Stomach smooth muscle (tissue), 2 donors: ENCODE data around the gene EXOC3L1.

Source experiments
- H3K27ac ChIP-seq: one replicate; pipeline ENCODE4 v1.7.0; 2013; ENCODE audit warnings: mild to moderate bottlenecking, low read length, inconsistent platforms
- H3K27me3 ChIP-seq, 2 donors: one replicate each; pipeline ENCODE4 v1.7.0; 2013; ENCODE audit warnings: low read length in 2 of 2; ENCODE audit not compliant: insufficient read depth in 2 of 2, control insufficient read depth in 1 of 2
- H3K36me3 ChIP-seq, 2 donors: one replicate each; pipeline ENCODE4 v1.7.0; 2013; ENCODE audit warnings: low read length in 2 of 2; ENCODE audit not compliant: control insufficient read depth in 2 of 2, insufficient read depth in 2 of 2
- H3K4me1 ChIP-seq: one replicate; pipeline ENCODE4 v1.7.0; 2013; ENCODE audit warnings: low read length; ENCODE audit not compliant: control insufficient read depth, insufficient read depth
- H3K4me3 ChIP-seq, 2 donors: one replicate each; pipeline ENCODE4 v1.7.0; 2013; ENCODE audit warnings: low read length in 2 of 2
- H3K9ac ChIP-seq, 2 donors: one replicate each; pipeline ENCODE4 v1.7.0; 2013; ENCODE audit warnings: low read length in 2 of 2, mild to moderate bottlenecking in 1 of 2
- H3K9me3 ChIP-seq, 2 donors: one replicate each; pipeline ENCODE4 v1.7.0; 2013; ENCODE audit warnings: low read length in 2 of 2; ENCODE audit not compliant: control insufficient read depth in 2 of 2
- donor health status: healthy.
- donor health status: Pancreatic carcinoma.

EXOC3L1 gene

GRCh38 chr16:67150833-67151396, 39.0 kb downstream of the EXOC3L1 start, which contains the start of gene B3GNT9:
B3GNT9 (minus strand) TSS chr16:67150998; CDS start chr16:67150485, 513 bp downstream.
- Histone ChIP-seq H3K36me3 (peaks cover 13 to 24% of the 10 kb centered on the region in 2 donors), H3K27me3 (peaks cover 2 to 17% of the 10 kb centered on the region in 2 donors), H3K9me3 (no peaks in the 10 kb centered on the region), H3K27ac (peak within 1 kb of the TSS; percentile 81), H3K4me3 (peak within 1 kb of the TSS; percentile 59 to 77), H3K4me1 (peaks cover 26% of the 10 kb centered on the region), H3K9ac (peak within 1 kb of the TSS; percentile 59 to 76)

- H3K9ac ChIP-seq = peak overlapping the region; percentile 59 to 76
- peaks cover 20% of the 10 kb centered on the region for H3K4me1 ChIP-seq
- peaks cover 2 to 14% of the 10 kb centered on the region in 2 donors for H3K27me3 ChIP-seq
- H3K9me3 ChIP-seq = no peaks in the 10 kb centered on the region
- H3K4me3 ChIP-seq = peak overlapping the region; percentile 59 to 77
- H3K27ac ChIP-seq = peak overlapping the region; percentile 81
- H3K36me3 ChIP-seq = peaks cover 15 to 30% of the 10 kb centered on the region in 2 donors
Observed at GRCh38 chr16:67150047-67150832, 39.7 kb downstream of the EXOC3L1 start.

DNA sequence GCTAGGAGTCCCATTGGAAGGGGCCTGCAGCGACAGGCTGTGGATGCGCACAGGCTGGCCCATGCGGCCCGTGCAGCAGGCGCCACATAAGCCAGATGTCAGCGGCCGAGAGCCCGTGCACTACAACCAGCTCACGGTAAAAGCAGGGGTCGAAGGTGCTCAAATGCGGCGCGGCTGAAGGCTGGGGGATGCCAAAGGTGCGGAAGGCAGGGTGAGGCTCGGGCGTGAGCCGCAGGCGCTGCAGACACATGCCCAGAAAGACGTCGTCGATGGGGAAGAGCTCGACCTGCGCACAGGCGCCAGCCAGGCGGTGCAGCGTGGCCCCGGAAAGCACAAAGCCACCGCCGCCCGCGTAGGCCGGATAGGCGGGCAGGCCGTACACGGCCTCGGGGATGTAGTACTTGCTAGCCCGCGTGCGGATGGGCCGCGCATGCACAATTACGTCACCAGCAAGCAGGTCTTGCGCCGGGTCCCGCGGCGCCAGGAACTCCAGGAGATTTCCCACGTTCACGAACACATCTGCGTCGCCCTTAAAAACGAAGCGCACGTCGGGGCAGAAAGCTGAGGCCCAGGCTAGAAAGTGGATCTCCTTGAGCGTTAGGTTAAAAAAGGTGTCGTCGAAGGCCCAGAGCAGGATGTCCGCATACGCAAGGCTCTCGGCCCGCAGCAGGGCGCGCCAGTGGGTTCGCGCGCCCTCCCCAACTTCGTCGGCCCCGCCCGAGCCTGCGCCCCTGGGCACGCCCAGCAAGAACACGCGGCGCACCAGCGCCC, 40.5 kb downstream of the EXOC3L1 start:
- Histone ChIP-seq H3K27me3 (peaks cover 2 to 9% of the 10 kb centered on the region in 2 donors), H3K4me1 (peaks cover 13% of the 10 kb centered on the region), H3K9me3 (no peaks in the 10 kb centered on the region), H3K36me3 (peaks cover 22 to 38% of the 10 kb centered on the region in 2 donors), H3K27ac (no peak overlapping the region), H3K9ac (no peak overlapping the region), H3K4me3 (peak overlapping the region in 1 of 2 donors; percentile 77)

DNA sequence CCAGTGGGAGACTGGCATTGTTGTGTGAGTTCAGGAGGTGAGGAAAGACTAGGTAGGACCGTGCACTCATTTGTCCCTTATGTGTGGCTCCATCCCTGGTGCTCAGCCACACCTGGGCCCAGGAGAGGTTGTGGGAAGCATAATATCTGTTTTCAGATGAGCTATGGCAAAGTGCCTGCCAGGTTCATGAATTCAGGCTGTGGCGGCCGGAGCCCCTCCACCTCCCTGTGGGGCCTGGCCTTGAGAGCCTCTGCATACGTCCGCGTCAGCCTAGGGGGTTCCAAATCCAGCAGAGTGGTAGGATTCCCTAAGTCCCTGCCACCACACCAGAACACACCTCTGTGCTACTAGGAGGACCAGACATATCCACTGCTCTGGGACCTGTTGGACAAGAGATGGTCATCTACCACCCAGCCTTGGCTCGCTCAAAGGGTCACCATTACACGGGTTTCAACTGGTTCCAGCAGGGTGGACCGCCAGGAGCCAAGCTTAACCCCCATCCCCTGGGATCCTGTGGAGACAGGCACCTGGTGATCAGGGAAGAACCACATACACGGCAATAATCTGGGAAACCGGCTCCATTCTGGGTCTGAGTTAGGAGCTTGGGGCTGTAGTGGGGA, 41.2 kb downstream of the EXOC3L1 start:
- Histone ChIP-seq H3K9ac (no peak overlapping the region), H3K9me3 (no peaks in the 10 kb centered on the region), H3K36me3 (peaks cover 27 to 44% of the 10 kb centered on the region in 2 donors), H3K4me3 (no peak overlapping the region), H3K4me1 (peaks cover 10% of the 10 kb centered on the region), H3K27ac (no peak overlapping the region), H3K27me3 (peaks cover 0 to 2% of the 10 kb centered on the region in 2 donors)

DNA sequence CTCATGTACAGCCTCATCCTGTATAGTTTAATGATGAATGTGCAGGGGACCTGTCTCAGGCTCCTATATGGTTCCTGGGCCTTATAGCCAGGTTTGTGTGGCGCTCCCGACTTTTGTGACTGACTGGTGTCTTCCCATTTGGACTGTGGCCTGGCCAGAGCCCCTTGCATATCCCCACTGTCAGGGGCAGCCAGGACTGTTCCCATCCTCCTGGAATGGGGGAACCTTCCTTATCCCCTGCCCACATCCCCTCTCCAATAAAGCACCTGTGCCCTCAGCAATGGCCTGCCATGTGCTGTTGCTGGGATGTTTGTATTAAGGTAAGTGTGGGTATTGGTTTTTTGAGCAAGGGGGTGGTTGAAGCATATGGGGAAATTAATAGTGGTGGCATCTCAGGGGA, 41.7 kb downstream of the EXOC3L1 start:
- no peaks in the 10 kb centered on the region for H3K9me3 ChIP-seq
- peaks cover 27 to 48% of the 10 kb centered on the region in 2 donors for H3K36me3 ChIP-seq
- no peak overlapping the region for H3K27ac ChIP-seq
- no peak overlapping the region for H3K4me3 ChIP-seq
- H3K27me3 ChIP-seq = peaks cover 0 to 2% of the 10 kb centered on the region in 2 donors
- H3K9ac ChIP-seq = no peak overlapping the region
- peaks cover 10% of the 10 kb centered on the region for H3K4me1 ChIP-seq

GRCh38 chr16:67147437-67148140, 42.3 kb downstream of the EXOC3L1 start:
- no peak overlapping the region for H3K4me3 ChIP-seq
- no peaks in the 10 kb centered on the region for H3K27me3 ChIP-seq
- no peaks in the 10 kb centered on the region for H3K9me3 ChIP-seq
- H3K27ac ChIP-seq = no peak overlapping the region
- H3K4me1 ChIP-seq = peaks cover 10% of the 10 kb centered on the region
- no peak overlapping the region for H3K9ac ChIP-seq
- peaks cover 27 to 52% of the 10 kb centered on the region in 2 donors for H3K36me3 ChIP-seq

DNA sequence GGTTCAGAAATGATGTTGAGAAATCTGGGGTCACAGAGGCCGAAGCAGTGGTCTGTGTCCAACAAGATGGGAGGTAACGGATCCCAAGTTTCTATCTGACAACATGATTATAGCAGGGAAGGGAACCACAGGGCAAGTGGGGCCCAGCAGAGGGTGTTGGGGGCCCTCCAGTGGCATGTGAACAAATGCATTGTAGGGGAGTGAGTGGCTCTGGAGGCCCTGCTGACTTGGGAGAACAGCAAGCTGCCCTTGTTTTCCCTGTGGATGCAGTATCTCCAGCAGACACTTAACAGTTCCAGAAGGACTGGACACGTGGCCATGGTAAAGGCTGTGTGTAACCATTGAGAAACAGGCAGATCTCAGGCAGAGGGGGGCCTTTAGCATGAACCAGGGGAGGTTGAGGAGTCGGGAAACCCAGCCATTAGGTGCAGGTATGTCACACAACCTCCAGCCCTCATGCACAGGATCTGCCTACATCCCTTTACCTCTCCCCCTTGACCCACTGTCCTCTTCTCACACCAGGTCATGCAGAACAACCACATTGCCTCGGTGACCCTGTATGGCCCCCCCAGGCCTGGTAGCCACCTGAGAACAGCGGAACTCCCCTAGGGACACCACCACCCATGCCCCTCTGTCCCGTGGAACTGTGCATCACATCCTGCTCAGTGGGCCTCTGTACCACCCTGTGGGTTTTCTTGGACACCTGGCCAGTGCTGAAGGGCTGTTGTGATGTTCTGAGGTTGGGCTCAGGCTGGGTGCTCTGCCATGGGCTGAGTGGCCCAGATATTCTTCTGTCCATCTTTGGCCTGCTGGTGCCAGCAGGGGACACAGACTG, 43.2 kb downstream of the EXOC3L1 start:
- H3K36me3 ChIP-seq = peaks cover 30 to 59% of the 10 kb centered on the region in 2 donors
- no peak overlapping the region for H3K27ac ChIP-seq
- H3K27me3 ChIP-seq = no peaks in the 10 kb centered on the region
- no peaks in the 10 kb centered on the region for H3K9me3 ChIP-seq
- H3K4me3 ChIP-seq = no peak overlapping the region
- H3K4me1 ChIP-seq = peaks cover 10% of the 10 kb centered on the region
- H3K9ac ChIP-seq = no peak overlapping the region

DNA sequence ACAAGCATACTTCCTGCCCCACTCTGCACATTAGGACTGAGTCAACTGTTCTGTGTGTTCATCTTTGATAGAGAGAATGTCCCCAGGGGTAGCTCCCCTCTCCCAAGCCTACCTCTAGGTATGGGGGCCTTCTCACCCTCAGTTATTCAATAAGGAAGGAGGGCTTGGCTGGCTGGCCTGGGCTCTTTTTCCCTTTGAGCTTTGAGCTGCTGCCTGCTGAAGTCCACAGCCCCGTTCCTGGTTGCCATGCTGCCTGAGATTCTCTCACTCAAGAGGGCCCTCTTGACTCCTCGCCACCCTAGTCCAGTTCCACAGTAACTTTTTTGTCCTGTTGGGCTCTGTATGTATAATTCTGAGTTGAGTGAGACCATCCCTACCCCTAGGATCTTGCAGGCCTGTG, 44.2 kb downstream of the EXOC3L1 start:
- Histone ChIP-seq H3K9me3 (no peaks in the 10 kb centered on the region), H3K36me3 (peaks cover 40 to 69% of the 10 kb centered on the region in 2 donors), H3K27me3 (no peaks in the 10 kb centered on the region), H3K4me1 (peaks cover 1% of the 10 kb centered on the region), H3K27ac (no peak overlapping the region), H3K4me3 (no peak overlapping the region), H3K9ac (no peak overlapping the region)

DNA sequence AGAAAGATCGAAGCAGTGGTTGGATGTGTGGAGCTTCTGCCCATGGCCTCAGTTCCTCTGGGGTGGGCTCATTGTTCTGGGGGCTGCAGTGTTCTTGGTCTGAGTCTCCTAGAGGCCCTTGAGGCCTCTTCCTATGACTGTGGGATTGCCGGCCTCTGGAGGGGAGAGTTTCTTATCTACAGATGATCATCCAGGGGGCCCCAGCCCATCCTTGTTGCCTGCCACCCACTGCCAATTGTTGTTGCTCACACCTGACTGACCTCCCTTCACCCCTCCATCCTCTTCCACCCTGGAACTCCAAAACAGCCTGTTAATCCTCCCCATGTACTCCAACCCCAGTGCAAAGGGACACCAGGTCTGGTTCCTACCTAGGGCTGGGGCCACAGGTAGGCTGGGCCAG, 45.0 kb downstream of the EXOC3L1 start:
- no peak overlapping the region for H3K4me3 ChIP-seq
- peaks cover 47 to 77% of the 10 kb centered on the region in 2 donors for H3K36me3 ChIP-seq
- no peaks in the 10 kb centered on the region for H3K4me1 ChIP-seq
- no peaks in the 10 kb centered on the region for H3K27me3 ChIP-seq
- H3K9ac ChIP-seq = no peak overlapping the region
- no peak overlapping the region for H3K27ac ChIP-seq
- no peaks in the 10 kb centered on the region for H3K9me3 ChIP-seq
